Adrenal gland (tissue), 19 donors: ENCODE results near the gene DXO. TPM values are rescaled to one million over a fixed set of nuclear protein-coding genes. Genes with fewer than 3 reads are reported as not detected.
"Not testable (repeated sequence)": the region's sequence is repeated elsewhere in the genome, so short reads cannot be mapped to it uniquely, and the experiment has no call there.

Source experiments
- DNase-seq, 7 donors: peaks; one replicate each; pipeline ENCODE4 v3.0.0-alpha.2; 2019 to 2020
- H3K27ac ChIP-seq, 5 donors: fragments of 200-600 bp; sonication (generic) in 4 of 5; 1 replicate in 3 of 5; 2 replicates in 2 of 5; pipeline versions ENCODE4 v1.5.1 to v1.8.0; 2016 to 2020; ENCODE audit warnings: mild to moderate bottlenecking in 1 of 5
- H3K27me3 ChIP-seq: fragments of 200-600 bp; 2 replicates; pipeline ENCODE4 v1.8.0; 2021
- H3K36me3 ChIP-seq, 2 donors: fragments of 200-600 bp; replicated peaks in 1 of 2; 1 replicate in 1 of 2; 2 replicates in 1 of 2; pipeline versions ENCODE4 v1.5.1 to v1.8.0; 2018 to 2022
- H3K4me1 ChIP-seq, 2 donors: fragments of 200-600 bp; replicated peaks in 1 of 2; 1 replicate in 1 of 2; 2 replicates in 1 of 2; pipeline versions ENCODE4 v1.5.1 to v1.8.0; 2018 to 2021
- H3K4me3 ChIP-seq, 4 donors: fragments of 200-600 bp; sonication (generic) in 3 of 4; one replicate each; pipeline ENCODE4 v1.5.1; 2016 to 2018
- H3K9me3 ChIP-seq, 3 donors: fragments of 200-600 bp; sonication (generic) in 1 of 3; replicated peaks in 1 of 3; 1 replicate in 2 of 3; 2 replicates in 1 of 3; pipeline versions ENCODE4 v1.5.1 to v1.8.0; 2016 to 2021
- POLR2A ChIP-seq, 2 donors: fragments of 450-650 bp; IDR thresholded peaks; one replicate each; pipeline ENCODE4 v1.6.1; 2017; ENCODE audit warnings: antibody characterized with exemption in 2 of 2, mild to moderate bottlenecking in 2 of 2, moderate library complexity in 1 of 2
- WGBS, 4 donors: extraction: QIAGEN DNeasy Blood & Tissue Kit in 2 of 4; methylation state at CpG; one replicate each; pipeline versions ENCODE4 v1.1.5 to v1.1.7; 2013 to 2017; 5-methylcytosine and 5-hydroxymethylcytosine counted together
- intact Hi-C, 2 donors: fragments of 100-400 bp; cut with DNase I; formaldehyde crosslinking; loops; one replicate each; pipeline versions ENCODE4 v1.14.1 to v1.15.0; 2022 to 2023
- long read RNA-seq, 10 donors: library from polyadenylated mRNA in 3 of 10; unstranded in 2 of 10; stranded (forward) in 1 of 10; transcript quantifications; one replicate each; pipeline ENCODE4 v2.0.0 and lab custom pipeline, GENCODE V29; 2021 to 2026
- polyA plus RNA-seq, 3 donors: library from polyadenylated mRNA; stranded (reverse); fragments of 200-250 nt in 2 of 3; fragments of 350-450 nt in 1 of 3; fragmentation: Illumina TruSeq in 1 of 3; extraction: RNeasy Lipid Tissue Mini Kit (QIAGEN cat#74804) in 1 of 3; gene quantifications; one replicate each; pipeline ENCODE4 v1.2.3, GENCODE V29; 2013 to 2014
- total RNA-seq, 9 donors: library from RNA; depleted of rRNA in 4 of 9; stranded (reverse); fragments of >200 nt in 4 of 9; fragments of 120-200 nt in 1 of 9; fragmentation: NEBNext Ultra II Directional in 1 of 9; extraction: Animal tissue kit (Norgen Biotek cat#: 25700) in 1 of 9; gene quantifications; one replicate each; pipeline versions ENCODE4 v1.1.0 to v1.2.4, GENCODE V29; 2013 to 2023
- TF ChIP-seq, protein P1 (sequence below), 6 experiments: fragments of 450-650 bp in 4 of 6; fragments of 200-600 bp in 2 of 6; sonication (generic) in 1 of 6; IDR thresholded peaks; 1 replicate in 5 of 6; 2 replicates in 1 of 6; pipeline versions ENCODE4 v1.5.1 to v1.8.0; 2016 to 2021; ENCODE audit warnings: antibody characterized with exemption in 6 of 6, mild to moderate bottlenecking in 2 of 6, moderate library complexity in 1 of 6
- donor health status: healthy with polysubstance abuse.
- donor health status: Bipolar disorder and iron deficiency.
- donor health status: DM: yes; HTN: yes; CAD: no.
- donor health status: DM: no; HTN: no; CAD: no.
- donor health status: DM: no; HTN: no; CAD: no.
- donor health status: DM: yes; HTN: yes; CAD: no.

DXO gene
- total RNA-seq (10 to 100 TPM; 19.9 to 57.1 (median 44.6) TPM), polyA plus RNA-seq (100 to 1,000 TPM in 1 of 3 donors, 10 to 100 TPM in 2; 38.7 to 102 (median 83.7) TPM)
- long read RNA-seq, donor 1, partial matches to known transcripts = 165 of 172 reads
- long read RNA-seq, donor 1, other reads (novel, unspliced or antisense) = 0 of 172 reads
- long read RNA-seq, donor 2, transcript DXO-201 (7 exons, 1,628 nt) = major isoform, 9 of 13 reads
- long read RNA-seq, donor 2, partial matches to known transcripts = 0 of 13 reads
- long read RNA-seq, donor 2, other reads (novel, unspliced or antisense) = 0 of 13 reads
- long read RNA-seq, donor 3, partial matches to known transcripts = 0 of 5 reads
- long read RNA-seq, donor 3, other reads (novel, unspliced or antisense) = 0 of 5 reads
- long read RNA-seq, donor 4, transcript DXO-201 (7 exons, 1,628 nt) = major isoform, 8 of 26 reads
- long read RNA-seq, donor 4, transcript DXO-203 (6 exons, 1,533 nt) = minor isoform, 5 of 26 reads
- long read RNA-seq, donor 4, partial matches to known transcripts = 2 of 26 reads
- long read RNA-seq, donor 4, other reads (novel, unspliced or antisense) = 10 of 26 reads
- long read RNA-seq, donor 5, transcript DXO-201 (7 exons, 1,628 nt) = major isoform, 37 of 91 reads
- long read RNA-seq, donor 5, transcript DXO-203 (6 exons, 1,533 nt) = minor isoform, 7 of 91 reads
- long read RNA-seq, donor 5, partial matches to known transcripts = 13 of 91 reads
- long read RNA-seq, donor 5, other reads (novel, unspliced or antisense) = 31 of 91 reads
- long read RNA-seq, donor 6, transcript DXO-201 (7 exons, 1,628 nt) = major isoform, 7 of 18 reads
- long read RNA-seq, donor 6, partial matches to known transcripts = 6 of 18 reads
- long read RNA-seq, donor 6, other reads (novel, unspliced or antisense) = 5 of 18 reads
- long read RNA-seq, donor 7, partial matches to known transcripts = 0 of 1 reads
- long read RNA-seq, donor 7, other reads (novel, unspliced or antisense) = 0 of 1 reads
- long read RNA-seq, donor 8, partial matches to known transcripts = 126 of 135 reads
- long read RNA-seq, donor 8, other reads (novel, unspliced or antisense) = 0 of 135 reads
- long read RNA-seq, donor 9, partial matches to known transcripts = 41 of 56 reads
- long read RNA-seq, donor 9, other reads (novel, unspliced or antisense) = 9 of 56 reads
- long read RNA-seq, donor 10, partial matches to known transcripts = 143 of 160 reads
- long read RNA-seq, donor 10, other reads (novel, unspliced or antisense) = 14 of 160 reads

DNA sequence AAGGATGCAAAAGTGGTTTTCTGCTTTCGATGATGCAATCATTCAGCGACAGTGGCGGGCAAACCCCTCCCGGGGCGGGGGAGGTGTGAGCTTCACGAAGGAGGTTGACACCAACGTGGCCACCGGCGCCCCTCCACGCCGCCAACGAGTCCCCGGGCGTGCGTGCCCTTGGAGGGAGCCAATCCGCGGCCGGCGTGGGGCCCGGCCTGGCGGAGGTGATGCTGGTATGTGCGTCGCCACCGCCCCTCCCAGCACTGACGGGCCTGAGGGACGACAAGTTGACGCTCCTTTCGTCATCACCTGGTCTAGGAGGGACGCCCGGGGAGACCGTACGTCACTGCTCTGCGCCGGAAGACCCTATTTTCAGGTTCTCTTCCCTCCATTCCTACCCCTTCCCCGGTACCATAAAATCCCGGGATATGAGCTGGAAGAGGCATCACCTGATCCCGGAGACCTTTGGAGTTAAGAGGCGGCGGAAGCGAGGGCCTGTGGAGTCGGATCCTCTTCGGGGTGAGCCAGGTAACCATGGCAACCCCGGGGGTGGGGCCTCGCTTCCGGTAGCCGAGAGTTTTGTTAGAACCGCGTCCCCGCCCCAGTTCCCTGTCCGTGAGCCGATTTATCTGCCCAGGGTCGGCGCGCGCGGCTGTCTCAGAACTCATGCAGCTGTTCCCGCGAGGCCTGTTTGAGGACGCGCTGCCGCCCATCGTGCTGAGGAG is at the start of gene DXO:
Gene DXO, minus strand, starts transcription at position 146 of the 716 bp plus-strand sequence. CDS start 463 bp downstream, outside the sequence.
- peak; percentile 54 to 70 for TF ChIP-seq POLR2A (IDR thresholded peaks at IDR 0.05)
- TF ChIP-seq, protein P1, sequence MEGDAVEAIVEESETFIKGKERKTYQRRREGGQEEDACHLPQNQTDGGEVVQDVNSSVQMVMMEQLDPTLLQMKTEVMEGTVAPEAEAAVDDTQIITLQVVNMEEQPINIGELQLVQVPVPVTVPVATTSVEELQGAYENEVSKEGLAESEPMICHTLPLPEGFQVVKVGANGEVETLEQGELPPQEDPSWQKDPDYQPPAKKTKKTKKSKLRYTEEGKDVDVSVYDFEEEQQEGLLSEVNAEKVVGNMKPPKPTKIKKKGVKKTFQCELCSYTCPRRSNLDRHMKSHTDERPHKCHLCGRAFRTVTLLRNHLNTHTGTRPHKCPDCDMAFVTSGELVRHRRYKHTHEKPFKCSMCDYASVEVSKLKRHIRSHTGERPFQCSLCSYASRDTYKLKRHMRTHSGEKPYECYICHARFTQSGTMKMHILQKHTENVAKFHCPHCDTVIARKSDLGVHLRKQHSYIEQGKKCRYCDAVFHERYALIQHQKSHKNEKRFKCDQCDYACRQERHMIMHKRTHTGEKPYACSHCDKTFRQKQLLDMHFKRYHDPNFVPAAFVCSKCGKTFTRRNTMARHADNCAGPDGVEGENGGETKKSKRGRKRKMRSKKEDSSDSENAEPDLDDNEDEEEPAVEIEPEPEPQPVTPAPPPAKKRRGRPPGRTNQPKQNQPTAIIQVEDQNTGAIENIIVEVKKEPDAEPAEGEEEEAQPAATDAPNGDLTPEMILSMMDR (IDR thresholded peaks at IDR 0.05) = no peak
- Histone ChIP-seq H3K36me3 (peaks cover 0 to 32% of the 10 kb centered on the region in 2 donors), H3K27me3 (no peaks in the 10 kb centered on the region), H3K9me3 (no peaks in the 10 kb centered on the region), H3K4me1 (peaks cover 20 to 40% of the 10 kb centered on the region in 2 donors), H3K27ac (peak within 1 kb of the TSS; percentile 95 to 99 (median 99)), H3K4me3 (peak within 1 kb of the TSS in 3 of 4 donors; percentile 40 to 89 (median 82))
- intact Hi-C loops = no loop called here
- WGBS, 4 donors = 0% methylated on average over 6 to 62 of the region's 62 CpGs
- DNase-seq = peak; percentile 95 to 99 (median 98)

GRCh38 chr6:32014547-32014946 is 42.6 kb upstream of the DXO start, which contains the start of gene C4B:
Gene C4B (plus strand): TSS chr6:32014795. CDS start chr6:32014846, 51 bp downstream.
- WGBS, 4 donors = no CpG with 5 or more reads among the region's 6 CpGs
- H3K4me1 ChIP-seq, H3K4me3 ChIP-seq, DNase-seq, H3K27me3 ChIP-seq, H3K27ac ChIP-seq, H3K9me3 ChIP-seq, H3K36me3 ChIP-seq, intact Hi-C loops: not testable (repeated sequence)

DNA sequence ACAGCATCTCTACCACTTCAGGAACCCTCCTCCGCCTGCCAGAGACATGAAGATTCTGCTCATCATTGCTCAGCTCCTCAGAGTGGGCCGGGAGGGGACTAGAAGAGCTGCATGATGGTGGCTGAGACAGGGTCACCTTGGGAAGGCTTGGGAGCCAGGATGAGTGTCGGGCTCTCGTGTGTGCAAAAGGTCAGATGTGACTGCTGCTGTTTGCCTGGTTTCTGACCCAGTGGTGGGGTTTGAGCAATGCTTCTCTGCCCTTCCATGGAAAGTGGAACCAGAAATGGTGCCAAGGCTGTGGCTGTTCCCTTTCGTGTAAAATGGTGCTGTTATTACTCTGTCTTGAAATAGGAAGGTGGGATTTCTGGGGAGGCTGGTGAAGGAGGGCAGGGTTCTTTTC is 41.8 kb upstream of the DXO start:
- intact Hi-C loops, H3K27me3 ChIP-seq, H3K4me3 ChIP-seq, H3K27ac ChIP-seq, H3K36me3 ChIP-seq, DNase-seq, H3K4me1 ChIP-seq, H3K9me3 ChIP-seq: not testable (repeated sequence)
- no CpG with 5 or more reads among the region's 5 CpGs for WGBS, 4 donors

GRCh38 chr6:32012941-32013617 is 41.1 kb upstream of the DXO start:
- H3K36me3 ChIP-seq, H3K9me3 ChIP-seq: not testable (repeated sequence)
- H3K27ac ChIP-seq = peak overlapping the region; percentile 39 to 87 (median 78)

DNA sequence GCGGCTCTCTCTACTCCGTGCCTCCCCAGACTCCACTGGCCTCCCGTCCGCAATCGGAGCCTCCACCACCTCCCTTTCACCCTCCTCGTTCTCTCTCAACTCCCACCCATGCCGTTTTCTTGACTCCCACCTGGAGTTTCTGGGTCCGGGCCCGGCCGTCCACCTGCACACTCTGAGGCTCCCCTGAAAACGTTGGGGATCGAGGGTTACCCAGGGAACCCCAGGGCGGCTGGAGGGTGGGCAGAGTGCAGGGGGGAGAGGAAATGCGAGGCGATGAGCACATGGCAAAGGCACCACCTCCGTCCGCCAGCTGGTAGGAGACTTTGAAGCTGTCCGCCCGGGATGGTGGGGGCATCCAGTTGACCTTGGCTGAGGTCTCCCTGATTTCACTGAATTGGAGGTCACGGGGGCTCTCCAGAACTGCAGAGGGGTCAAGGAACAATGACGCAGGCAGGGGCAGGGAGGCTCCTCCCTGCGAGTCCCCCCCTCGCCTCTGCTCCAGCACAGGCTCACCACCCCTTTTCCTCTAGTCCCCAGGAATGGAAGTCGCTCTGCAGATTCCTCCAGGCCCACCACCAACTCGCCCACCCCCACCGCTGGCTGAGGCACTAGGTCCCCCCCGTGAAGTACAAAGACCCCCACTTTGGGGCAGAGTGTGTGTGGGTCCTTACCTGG is 39.1 kb upstream of the DXO start:
- peak in 6 of 7 donors; percentile 50 to 77 (median 66) for DNase-seq
- intact Hi-C loops = not testable (repeated sequence)

More at GRCh38 chr6:32012941-32013617, 41.1 kb upstream of the DXO start:
- H3K4me3 ChIP-seq, intact Hi-C loops, H3K27me3 ChIP-seq, H3K4me1 ChIP-seq: not testable (repeated sequence)
- TF ChIP-seq POLR2A (IDR thresholded peaks at IDR 0.05) = peak; percentile 46 to 74
- DNase-seq = peak in 6 of 7 donors; percentile 86 to 98 (median 94)
- WGBS, 4 donors = 27 to 49% (median 36%) methylated on average over 2 to 16 of the region's 17 CpGs

GRCh38 chr6:32009537-32009936 is 37.6 kb upstream of the DXO start:
- intact Hi-C loops = not testable (repeated sequence)
- peak in 6 of 7 donors; percentile 10 to 53 (median 26) for DNase-seq

More for the DNA sequence above, 39.1 kb upstream of the DXO start:
- WGBS, 4 donors = 37 to 56% (median 42%) methylated on average over 1 to 15 of the region's 27 CpGs
- H3K27me3 ChIP-seq, H3K4me1 ChIP-seq, H3K36me3 ChIP-seq, H3K9me3 ChIP-seq: not testable (repeated sequence)
- Histone ChIP-seq H3K27ac (peak overlapping the region; percentile 32 to 84 (median 80)), H3K4me3 (peak overlapping the region in 1 of 4 donors; percentile 34)

More at GRCh38 chr6:32009537-32009936, 37.6 kb upstream of the DXO start:
- not testable (repeated sequence) for H3K9me3 ChIP-seq, H3K27me3 ChIP-seq, H3K36me3 ChIP-seq, H3K4me1 ChIP-seq, H3K4me3 ChIP-seq
- WGBS, 4 donors = 36 to 52% methylated on average over 4 to 8 of the region's 12 CpGs; no CpG with 5 or more reads in 2 of the 4 donors
- H3K27ac ChIP-seq = peak overlapping the region in 2 of 5 donors; percentile 64 to 65
